ENCODE data around the gene ROM1.
"Not testable (repeated sequence)": the region's sequence is repeated elsewhere in the genome, so short reads cannot be mapped to it uniquely, and the experiment has no call there.

The ROM1 gene

DNA sequence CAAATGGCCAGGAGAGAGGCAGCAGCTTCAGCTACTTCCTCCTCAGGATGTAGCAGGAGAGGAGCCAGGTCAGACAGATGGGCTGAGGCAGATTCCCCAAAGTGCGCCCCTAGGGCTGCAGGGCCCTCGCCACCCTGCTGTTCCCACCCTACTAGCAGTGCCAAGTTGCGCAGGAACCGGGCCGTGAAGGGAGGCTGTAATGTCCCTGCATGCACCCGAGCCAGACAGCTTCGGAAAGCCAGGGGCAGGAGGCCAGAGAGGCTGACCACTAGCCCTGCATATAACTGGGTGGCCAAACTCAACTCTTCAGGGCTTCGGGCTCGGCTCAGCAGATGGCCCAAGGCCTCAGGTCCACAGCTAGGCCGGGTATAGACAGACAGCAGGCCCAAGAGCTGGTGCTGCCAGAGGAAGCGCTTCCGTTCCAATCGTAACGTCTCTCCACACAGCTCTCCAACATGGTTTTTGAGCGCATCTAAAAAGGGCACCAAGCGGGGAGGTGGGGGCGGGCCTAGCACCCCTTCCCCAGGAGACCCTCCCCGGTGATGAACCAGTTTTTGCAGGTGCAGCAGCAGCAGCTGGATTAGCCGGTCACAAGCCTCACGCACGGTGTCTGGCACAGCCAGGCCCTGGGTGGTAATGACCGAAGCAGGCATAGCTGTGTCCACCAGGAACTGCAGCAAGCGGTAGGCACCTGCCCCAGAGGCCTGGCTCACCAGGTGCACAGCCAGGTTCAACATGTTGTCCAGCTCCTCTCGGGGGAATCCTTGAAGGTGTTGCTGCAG, 35.3 kb downstream of the ROM1 start:
- no peak overlapping the region for H3K27ac ChIP-seq (ENCODE audit: low read depth in 2 of 2, low read length in 2 of 2)
- H3K36me3 ChIP-seq (ENCODE audit: control insufficient read depth in 2 of 2, insufficient read depth in 2 of 2, low read length in 2 of 2) = peaks cover 8 to 25% of the 10 kb centered on the region in 2 donors
- H3K9me3 ChIP-seq (ENCODE audit: control insufficient read depth in 2 of 2, low read length in 2 of 2) = no peaks in the 10 kb centered on the region
- H3K27me3 ChIP-seq (ENCODE audit: control insufficient read depth in 2 of 2, insufficient read depth in 2 of 2, low read length in 2 of 2) = no peaks in the 10 kb centered on the region
- peaks cover 23 to 27% of the 10 kb centered on the region in 2 donors for H3K4me1 ChIP-seq (ENCODE audit: control insufficient read depth in 2 of 2, insufficient read depth in 2 of 2, low read length in 2 of 2)
- no peak overlapping the region for H3K4me3 ChIP-seq (ENCODE audit: low read length in 2 of 2)
- H3K9ac ChIP-seq (ENCODE audit: low read depth in 1 of 2, low read length in 2 of 2) = no peak overlapping the region

GRCh38 chr11:62648967-62649364, 35.9 kb downstream of the ROM1 start:
- H3K27ac ChIP-seq (ENCODE audit: low read depth in 2 of 2, low read length in 2 of 2) = no peak overlapping the region
- H3K9ac ChIP-seq (ENCODE audit: low read depth in 1 of 2, low read length in 2 of 2) = no peak overlapping the region
- H3K4me3 ChIP-seq (ENCODE audit: low read length in 2 of 2) = no peak overlapping the region
- H3K9me3 ChIP-seq (ENCODE audit: control insufficient read depth in 2 of 2, low read length in 2 of 2) = no peaks in the 10 kb centered on the region
- no peaks in the 10 kb centered on the region for H3K27me3 ChIP-seq (ENCODE audit: control insufficient read depth in 2 of 2, insufficient read depth in 2 of 2, low read length in 2 of 2)
- peaks cover 23 to 27% of the 10 kb centered on the region in 2 donors for H3K4me1 ChIP-seq (ENCODE audit: control insufficient read depth in 2 of 2, insufficient read depth in 2 of 2, low read length in 2 of 2)
- peaks cover 8 to 25% of the 10 kb centered on the region in 2 donors for H3K36me3 ChIP-seq (ENCODE audit: control insufficient read depth in 2 of 2, insufficient read depth in 2 of 2, low read length in 2 of 2)

- Histone ChIP-seq H3K27ac (ENCODE audit: low read depth in 2 of 2, low read length in 2 of 2) (no peak overlapping the region), H3K27me3 (ENCODE audit: control insufficient read depth in 2 of 2, insufficient read depth in 2 of 2, low read length in 2 of 2) (no peaks in the 10 kb centered on the region), H3K9ac (ENCODE audit: low read depth in 1 of 2, low read length in 2 of 2) (no peak overlapping the region), H3K9me3 (ENCODE audit: control insufficient read depth in 2 of 2, low read length in 2 of 2) (no peaks in the 10 kb centered on the region), H3K4me3 (ENCODE audit: low read length in 2 of 2) (no peak overlapping the region), H3K36me3 (ENCODE audit: control insufficient read depth in 2 of 2, insufficient read depth in 2 of 2, low read length in 2 of 2) (peaks cover 8 to 23% of the 10 kb centered on the region in 2 donors), H3K4me1 (ENCODE audit: control insufficient read depth in 2 of 2, insufficient read depth in 2 of 2, low read length in 2 of 2) (peaks cover 23 to 27% of the 10 kb centered on the region in 2 donors)
These were observed 36.4 kb downstream of the ROM1 start for GRCh38 chr11:62649486-62649885.

DNA sequence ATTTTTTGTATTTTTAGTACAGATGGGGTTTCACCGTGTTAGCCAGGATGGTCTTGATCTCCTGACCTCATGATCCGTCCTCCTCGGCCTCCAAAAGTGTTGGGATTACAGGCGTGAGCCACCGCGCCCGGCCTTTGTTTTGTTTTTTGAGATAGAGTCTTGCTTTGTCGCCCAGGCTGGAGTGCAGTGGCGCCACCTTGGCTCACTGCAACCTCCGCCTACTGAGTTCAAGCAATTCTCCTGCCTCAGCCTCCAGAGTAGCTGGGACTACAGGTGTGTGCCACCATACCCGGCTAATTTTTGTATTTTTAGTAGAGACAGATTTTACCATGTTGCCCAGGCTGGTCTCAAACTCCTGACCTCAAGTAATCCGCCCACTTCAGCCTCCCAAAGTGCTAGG, 37.2 kb downstream of the ROM1 start:
- H3K9me3 ChIP-seq (ENCODE audit: control insufficient read depth in 2 of 2, low read length in 2 of 2); H3K27ac ChIP-seq (ENCODE audit: low read depth in 2 of 2, low read length in 2 of 2); H3K9ac ChIP-seq (ENCODE audit: low read depth in 1 of 2, low read length in 2 of 2); H3K27me3 ChIP-seq (ENCODE audit: control insufficient read depth in 2 of 2, insufficient read depth in 2 of 2, low read length in 2 of 2); H3K4me3 ChIP-seq (ENCODE audit: low read length in 2 of 2): not testable (repeated sequence)
- Histone ChIP-seq H3K36me3 (ENCODE audit: control insufficient read depth in 2 of 2, insufficient read depth in 2 of 2, low read length in 2 of 2) (peaks cover 8 to 22% of the 10 kb centered on the region in 2 donors), H3K4me1 (ENCODE audit: control insufficient read depth in 2 of 2, insufficient read depth in 2 of 2, low read length in 2 of 2) (peaks cover 20 to 22% of the 10 kb centered on the region in 2 donors)

DNA sequence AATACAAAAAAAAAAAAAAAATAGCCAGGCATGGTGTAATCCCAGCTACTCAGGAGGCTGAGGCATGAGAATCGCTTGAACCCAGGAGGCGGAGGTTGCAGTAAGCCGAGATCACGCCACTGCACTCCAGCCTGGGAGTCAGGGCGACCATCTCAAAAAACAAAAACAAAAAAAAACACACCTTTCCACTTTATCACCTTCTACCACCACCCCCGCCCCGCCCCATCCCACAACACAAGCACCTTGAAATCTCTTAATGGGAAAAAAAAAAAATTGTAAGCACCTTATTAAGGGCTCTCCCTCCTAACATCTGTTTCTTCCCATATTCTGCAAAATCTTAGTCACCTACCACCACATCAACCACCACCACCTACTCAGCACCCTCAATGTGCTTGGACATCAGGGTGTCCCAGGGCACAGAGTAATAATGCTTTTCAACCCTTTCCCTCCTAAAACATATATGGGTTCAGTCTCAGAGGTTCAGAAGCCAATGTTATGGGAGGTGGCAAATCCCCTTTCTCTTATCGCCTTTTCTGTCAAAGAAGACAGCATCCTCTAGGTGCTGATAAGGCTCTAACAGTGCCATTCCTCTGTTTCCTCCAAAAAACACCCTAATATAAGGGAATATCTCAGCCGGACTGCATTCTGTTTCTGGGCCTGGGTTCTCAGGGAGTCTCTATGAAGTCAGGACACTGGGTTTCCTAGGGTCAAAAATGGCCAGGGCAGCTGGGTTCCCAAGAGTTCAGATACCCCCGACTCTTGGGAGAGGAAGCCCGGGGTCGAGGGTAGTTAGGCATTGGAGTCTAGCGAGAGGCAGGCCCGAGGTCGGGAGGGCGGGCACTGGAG, 39.3 kb downstream of the ROM1 start:
- H3K4me1 ChIP-seq (ENCODE audit: control insufficient read depth in 2 of 2, insufficient read depth in 2 of 2, low read length in 2 of 2) = peaks cover 12% of the 10 kb centered on the region in 2 donors
- peaks cover 8 to 22% of the 10 kb centered on the region in 2 donors for H3K36me3 ChIP-seq (ENCODE audit: control insufficient read depth in 2 of 2, insufficient read depth in 2 of 2, low read length in 2 of 2)
- H3K27me3 ChIP-seq (ENCODE audit: control insufficient read depth in 2 of 2, insufficient read depth in 2 of 2, low read length in 2 of 2) = no peaks in the 10 kb centered on the region
- H3K9me3 ChIP-seq (ENCODE audit: control insufficient read depth in 2 of 2, low read length in 2 of 2) = no peaks in the 10 kb centered on the region
- H3K9ac ChIP-seq (ENCODE audit: low read depth in 1 of 2, low read length in 2 of 2) = peak overlapping the region; percentile 83 to 92
- peak overlapping the region; percentile 82 to 90 for H3K27ac ChIP-seq (ENCODE audit: low read depth in 2 of 2, low read length in 2 of 2)
- peak overlapping the region; percentile 91 to 92 for H3K4me3 ChIP-seq (ENCODE audit: low read length in 2 of 2)

DNA sequence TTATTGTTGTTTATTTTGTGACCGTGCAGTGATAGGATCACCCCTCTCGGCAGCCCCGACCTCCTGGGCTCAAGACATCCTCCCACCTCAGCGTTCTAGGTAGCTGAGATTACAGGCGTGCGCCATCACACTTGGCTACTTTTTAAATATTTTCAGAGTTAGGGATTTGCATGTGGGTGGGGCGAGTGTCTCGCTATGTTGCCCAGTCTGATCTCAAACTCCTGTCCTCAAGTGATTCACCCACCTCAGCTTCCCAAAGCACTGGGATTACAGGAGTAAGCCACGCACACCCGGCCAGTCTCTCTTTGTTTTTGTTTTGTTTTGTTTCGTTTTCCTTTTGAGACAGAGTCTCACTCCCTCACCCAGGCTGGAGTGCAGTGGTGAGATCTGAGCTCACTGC, 41.2 kb downstream of the ROM1 start:
- Histone ChIP-seq H3K4me1 (ENCODE audit: control insufficient read depth in 2 of 2, insufficient read depth in 2 of 2, low read length in 2 of 2) (peaks cover 12% of the 10 kb centered on the region in 2 donors), H3K36me3 (ENCODE audit: control insufficient read depth in 2 of 2, insufficient read depth in 2 of 2, low read length in 2 of 2) (peaks cover 5 to 6% of the 10 kb centered on the region in 2 donors), H3K9me3 (ENCODE audit: control insufficient read depth in 2 of 2, low read length in 2 of 2) (no peaks in the 10 kb centered on the region)

GRCh38 chr11:62656796-62657429, 43.9 kb downstream of the ROM1 start:
- Histone ChIP-seq H3K27ac (ENCODE audit: low read depth in 2 of 2, low read length in 2 of 2) (no peak overlapping the region), H3K4me1 (ENCODE audit: control insufficient read depth in 2 of 2, insufficient read depth in 2 of 2, low read length in 2 of 2) (peaks cover 8% of the 10 kb centered on the region in 2 donors), H3K9ac (ENCODE audit: low read depth in 1 of 2, low read length in 2 of 2) (no peak overlapping the region), H3K27me3 (ENCODE audit: control insufficient read depth in 2 of 2, insufficient read depth in 2 of 2, low read length in 2 of 2) (no peaks in the 10 kb centered on the region), H3K9me3 (ENCODE audit: control insufficient read depth in 2 of 2, low read length in 2 of 2) (no peaks in the 10 kb centered on the region), H3K36me3 (ENCODE audit: control insufficient read depth in 2 of 2, insufficient read depth in 2 of 2, low read length in 2 of 2) (no peaks in the 10 kb centered on the region), H3K4me3 (ENCODE audit: low read length in 2 of 2) (no peak overlapping the region)

More for the DNA sequence above, 41.2 kb downstream of the ROM1 start:
- no peaks in the 10 kb centered on the region for H3K27me3 ChIP-seq (ENCODE audit: control insufficient read depth in 2 of 2, insufficient read depth in 2 of 2, low read length in 2 of 2)
- H3K27ac ChIP-seq (ENCODE audit: low read depth in 2 of 2, low read length in 2 of 2) = no peak overlapping the region
- H3K9ac ChIP-seq (ENCODE audit: low read depth in 1 of 2, low read length in 2 of 2) = no peak overlapping the region
- H3K4me3 ChIP-seq (ENCODE audit: low read length in 2 of 2) = no peak overlapping the region

DNA sequence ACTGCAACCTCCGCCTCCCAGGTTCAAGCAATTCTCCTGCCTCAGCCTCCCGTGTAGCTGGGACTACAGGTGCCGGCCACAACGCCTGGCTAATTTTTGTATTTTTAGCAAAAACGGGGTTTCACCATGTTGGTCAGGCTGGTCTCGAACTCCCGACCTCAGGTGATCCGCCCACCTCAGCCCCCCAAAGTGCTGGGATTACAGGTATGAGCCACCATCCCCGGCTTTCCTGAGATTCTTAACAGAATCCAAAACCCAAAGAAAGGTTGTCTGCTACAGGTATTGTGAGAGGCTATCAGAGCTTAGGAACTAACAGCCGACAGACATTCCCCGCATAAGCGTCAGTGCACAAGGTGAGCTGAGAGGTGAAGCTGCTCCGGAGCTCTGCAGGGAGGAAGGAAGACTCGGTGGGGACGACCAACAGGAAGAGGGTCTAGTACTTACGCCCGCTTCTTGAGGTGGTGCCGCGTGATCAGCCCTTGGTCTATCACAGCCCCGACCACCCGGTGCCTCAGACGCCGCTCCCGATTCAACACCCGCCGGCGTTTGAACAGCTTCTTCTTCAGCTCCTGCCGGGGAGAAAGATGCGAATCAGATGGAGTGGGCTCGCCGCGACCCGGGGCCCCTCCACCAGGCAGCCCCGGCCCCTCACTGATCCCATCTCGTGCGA, 51.5 kb downstream of the ROM1 start:
- peak overlapping the region; percentile 90 to 96 for H3K9ac ChIP-seq (ENCODE audit: low read depth in 1 of 2, low read length in 2 of 2)
- H3K27me3 ChIP-seq (ENCODE audit: control insufficient read depth in 2 of 2, insufficient read depth in 2 of 2, low read length in 2 of 2) = no peaks in the 10 kb centered on the region
- H3K4me3 ChIP-seq (ENCODE audit: low read length in 2 of 2) = peak overlapping the region; percentile 91 to 96
- peaks cover 12 to 14% of the 10 kb centered on the region in 2 donors for H3K36me3 ChIP-seq (ENCODE audit: control insufficient read depth in 2 of 2, insufficient read depth in 2 of 2, low read length in 2 of 2)
- peak overlapping the region; percentile 88 to 92 for H3K27ac ChIP-seq (ENCODE audit: low read depth in 2 of 2, low read length in 2 of 2)
- H3K4me1 ChIP-seq (ENCODE audit: control insufficient read depth in 2 of 2, insufficient read depth in 2 of 2, low read length in 2 of 2) = peaks cover 16 to 17% of the 10 kb centered on the region in 2 donors
- H3K9me3 ChIP-seq (ENCODE audit: control insufficient read depth in 2 of 2, low read length in 2 of 2) = no peaks in the 10 kb centered on the region

All from mucosa of rectum (tissue), 2 donors.